H9 (cell line): ENCODE measurements around the gene AGAP5. TPM values are rescaled to one million over a fixed set of nuclear protein-coding genes. Genes with fewer than 3 reads are reported as not detected.
"Not testable (repeated sequence)": the region's sequence is repeated elsewhere in the genome, so short reads cannot be mapped to it uniquely, and the experiment has no call there.

Source experiments
- DNase-seq: peaks from one replicate; pipeline ENCODE4 v3.0.0-alpha.2; 2017
- H2AFZ ChIP-seq: one replicate; pipeline ENCODE4 v1.6.1; 2013; ENCODE audit warnings: mild to moderate bottlenecking, low read length, control low read depth, moderate library complexity
- H2AK5ac ChIP-seq: 2 replicates; pipeline ENCODE4 v1.6.1; 2013; ENCODE audit warnings: low read length, control low read depth, mixed read lengths; ENCODE audit not compliant: insufficient read length
- H2BK120ac ChIP-seq: one replicate; pipeline ENCODE4 v1.6.1; 2013; ENCODE audit warnings: low read depth, mild to moderate bottlenecking, low read length, control low read depth, inconsistent platforms; ENCODE audit not compliant: poor library complexity, severe bottlenecking
- H2BK12ac ChIP-seq: 2 replicates; pipeline ENCODE4 v1.6.1; 2013; ENCODE audit warnings: low read length, control low read depth, mixed read lengths, low read depth; ENCODE audit not compliant: insufficient read length
- H2BK15ac ChIP-seq: 2 replicates; pipeline ENCODE4 v1.6.1; 2013; ENCODE audit warnings: low read depth, low read length, control low read depth
- H2BK20ac ChIP-seq: one replicate; pipeline ENCODE4 v1.6.1; 2013; ENCODE audit warnings: low read depth, mild to moderate bottlenecking, low read length, control low read depth, inconsistent platforms; ENCODE audit not compliant: poor library complexity, severe bottlenecking
- H2BK5ac ChIP-seq: 2 replicates; pipeline ENCODE4 v1.6.1; 2013; ENCODE audit warnings: low read length, control low read depth, mixed read lengths; ENCODE audit not compliant: insufficient read length
- H3K14ac ChIP-seq: 2 replicates; pipeline ENCODE4 v1.6.1; 2013; ENCODE audit warnings: low read length, control low read depth; ENCODE audit not compliant: insufficient read depth
- H3K18ac ChIP-seq: 2 replicates; pipeline ENCODE4 v1.6.1; 2013; ENCODE audit warnings: low read depth, mild to moderate bottlenecking, mixed read lengths, low read length, control low read depth; ENCODE audit not compliant: insufficient read length
- H3K23ac ChIP-seq: 2 replicates; pipeline ENCODE4 v1.6.1; 2013; ENCODE audit warnings: low read length, control low read depth, mixed read lengths, low read depth; ENCODE audit not compliant: insufficient read length
- H3K23me2 ChIP-seq: 2 replicates; pipeline ENCODE4 v1.6.1; 2013; ENCODE audit warnings: low read depth, mild to moderate bottlenecking, mixed read lengths, low read length, control low read depth; ENCODE audit not compliant: insufficient read length, poor library complexity, severe bottlenecking
- H3K27ac ChIP-seq: 2 replicates; pipeline ENCODE4 v1.5.1; 2013; ENCODE audit warnings: low read length, control low read depth, mixed read lengths, low read depth; ENCODE audit not compliant: insufficient read length
- H3K27me3 ChIP-seq: 2 replicates; pipeline ENCODE4 v1.6.1; 2013; ENCODE audit warnings: low read length, control low read depth, inconsistent platforms; ENCODE audit not compliant: insufficient read depth
- H3K4ac ChIP-seq: 2 replicates; pipeline ENCODE4 v1.6.1; 2013; ENCODE audit warnings: low read depth, mild to moderate bottlenecking, control low read depth, inconsistent platforms, low read length, moderate library complexity
- H3K4me1 ChIP-seq: 2 replicates; pipeline ENCODE4 v1.6.1; 2013; ENCODE audit warnings: low read length, control low read depth, inconsistent platforms; ENCODE audit not compliant: insufficient read depth
- H3K4me2 ChIP-seq: 2 replicates; pipeline ENCODE4 v1.6.1; 2013; ENCODE audit warnings: low read length, control low read depth, mixed read lengths; ENCODE audit not compliant: insufficient read length, insufficient read depth
- H3K56ac ChIP-seq: 2 replicates; pipeline ENCODE4 v1.6.1; 2013; ENCODE audit warnings: low read depth, mild to moderate bottlenecking, mixed read lengths, low read length, control low read depth; ENCODE audit not compliant: insufficient read length
- H3K79me1 ChIP-seq: 2 replicates; pipeline ENCODE4 v1.6.1; 2013; ENCODE audit warnings: low read depth, mild to moderate bottlenecking, moderate library complexity, low read length, control low read depth, inconsistent platforms; ENCODE audit not compliant: insufficient read depth, poor library complexity, severe bottlenecking
- H3K79me2 ChIP-seq: 2 replicates; pipeline ENCODE4 v1.6.1; 2013; ENCODE audit warnings: low read length, control low read depth, inconsistent platforms; ENCODE audit not compliant: insufficient read depth
- H3K9ac ChIP-seq: 2 replicates; pipeline ENCODE4 v1.6.1; 2013; ENCODE audit warnings: low read length, control low read depth, mixed read lengths; ENCODE audit not compliant: insufficient read length; ENCODE audit errors: extremely low read depth
- H3K9me3 ChIP-seq: one replicate; pipeline ENCODE4 v1.6.1; 2013; ENCODE audit warnings: low read depth, low read length, inconsistent platforms; ENCODE audit not compliant: control insufficient read depth
- H3T11ph ChIP-seq: one replicate; pipeline ENCODE4 v1.6.1; 2013; ENCODE audit warnings: mild to moderate bottlenecking, low read length, control low read depth, inconsistent platforms
- H4K20me1 ChIP-seq: one replicate; pipeline ENCODE4 v1.6.1; 2013; ENCODE audit not compliant: control insufficient read depth, insufficient read length, insufficient read depth
- H4K5ac ChIP-seq: 2 replicates; pipeline ENCODE4 v1.6.1; 2013; ENCODE audit warnings: low read depth, mild to moderate bottlenecking, mixed read lengths, low read length, control low read depth; ENCODE audit not compliant: insufficient read length
- H4K8ac ChIP-seq: replicated peaks from 2 replicates; pipeline ENCODE4 v1.6.1; 2013; ENCODE audit warnings: low read length, control low read depth, mixed read lengths, low read depth; ENCODE audit not compliant: insufficient read length
- H4K91ac ChIP-seq: 2 replicates; pipeline ENCODE4 v1.6.1; 2013; ENCODE audit warnings: low read depth, mild to moderate bottlenecking, moderate library complexity, mixed read lengths, low read length, control low read depth; ENCODE audit not compliant: insufficient read length
- H3K27ac Mint-ChIP-seq, 3 experiments: 2 replicates in 2 of 3; 3 replicates in 1 of 3; pipeline ENCODE4 v1.8.0; 2020 to 2021; ENCODE audit warnings: mixed read lengths in 3 of 3, mild to moderate bottlenecking in 1 of 3, moderate library complexity in 1 of 3
- H3K27me3 Mint-ChIP-seq: 2 replicates; pipeline ENCODE4 v1.8.0; 2021; ENCODE audit warnings: low read depth, mild to moderate bottlenecking, moderate library complexity, mixed read lengths
- H3K36me3 Mint-ChIP-seq, 3 experiments: 2 replicates in 2 of 3; 3 replicates in 1 of 3; pipeline ENCODE4 v1.8.0; 2020 to 2021; ENCODE audit warnings: low read depth in 3 of 3, mixed read lengths in 3 of 3; ENCODE audit not compliant: insufficient read depth in 1 of 3
- H3K4me1 Mint-ChIP-seq, 2 experiments: 2 replicates each; pipeline ENCODE4 v1.8.0; 2020; ENCODE audit warnings: mixed read lengths in 2 of 2
- H3K4me3 Mint-ChIP-seq, 2 experiments: 2 replicates in 1 of 2; 3 replicates in 1 of 2; pipeline ENCODE4 v1.8.0; 2020 to 2021; ENCODE audit warnings: mild to moderate bottlenecking in 2 of 2, mixed read lengths in 2 of 2, moderate library complexity in 1 of 2
- H3K9me3 Mint-ChIP-seq, 2 experiments: 2 replicates in 1 of 2; 3 replicates in 1 of 2; pipeline ENCODE4 v1.8.0; 2020; ENCODE audit warnings: mild to moderate bottlenecking in 2 of 2, mixed read lengths in 2 of 2, moderate library complexity in 1 of 2
- WGBS: extraction: QIAGEN DNeasy Blood & Tissue Kit; methylation state at CpG from one replicate; pipeline ENCODE4 v1.1.7; 2013; ENCODE audit warnings: missing lambda C conversion rate, low lambda C conversion rate, mixed read lengths; ENCODE audit not compliant: insufficient read length; ENCODE audit errors: extremely low coverage; 5-methylcytosine and 5-hydroxymethylcytosine counted together
- total RNA-seq: library from RNA; stranded (reverse); gene quantifications from 2 replicates; pipeline ENCODE4 v1.2.1, GENCODE V29; 2021

AGAP5 gene
- total RNA-seq, 1 experiment from 2014 or later = 5.2 TPM

DNA sequence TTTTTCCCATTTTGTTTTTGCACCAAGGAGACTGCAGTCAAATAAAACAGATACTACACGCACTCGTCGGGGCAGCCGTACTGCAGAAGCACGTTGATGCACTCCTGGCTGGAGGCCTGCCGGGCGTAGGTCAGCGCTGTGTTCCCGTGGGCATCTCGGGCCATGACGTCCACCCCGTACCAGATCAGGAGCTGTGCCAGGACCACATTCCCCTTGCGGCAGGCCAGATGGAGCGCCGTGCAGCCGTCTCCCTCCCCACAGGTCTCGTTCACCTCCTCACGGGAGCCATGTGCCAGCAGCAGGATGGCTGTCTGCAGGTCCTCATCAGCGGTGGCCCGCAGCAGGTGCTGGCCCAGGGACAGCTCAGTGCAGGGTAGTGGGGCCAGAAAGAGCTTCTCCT lies 23.4 kb downstream of the AGAP5 start:
- H2BK5ac ChIP-seq, H3K4me3 Mint-ChIP-seq, H2BK12ac ChIP-seq, H3K27ac Mint-ChIP-seq, H3K9me3 Mint-ChIP-seq, H3K4me1 ChIP-seq, H3K23me2 ChIP-seq, H3K27me3 ChIP-seq, H4K5ac ChIP-seq, H2BK15ac ChIP-seq, H3K27me3 Mint-ChIP-seq, H3K9ac ChIP-seq, H3T11ph ChIP-seq, H3K4ac ChIP-seq, H3K56ac ChIP-seq, H3K4me2 ChIP-seq, H3K79me1 ChIP-seq, H3K27ac ChIP-seq, H3K18ac ChIP-seq, H4K20me1 ChIP-seq, H4K8ac ChIP-seq, H2BK20ac ChIP-seq, H4K91ac ChIP-seq, H2AK5ac ChIP-seq, H3K36me3 Mint-ChIP-seq, H2AFZ ChIP-seq, H3K23ac ChIP-seq, DNase-seq, H3K79me2 ChIP-seq, H3K9me3 ChIP-seq, H2BK120ac ChIP-seq, H3K4me1 Mint-ChIP-seq, H3K14ac ChIP-seq: not testable (repeated sequence)
- WGBS = no CpG with 5 or more reads among the region's 20 CpGs

DNA sequence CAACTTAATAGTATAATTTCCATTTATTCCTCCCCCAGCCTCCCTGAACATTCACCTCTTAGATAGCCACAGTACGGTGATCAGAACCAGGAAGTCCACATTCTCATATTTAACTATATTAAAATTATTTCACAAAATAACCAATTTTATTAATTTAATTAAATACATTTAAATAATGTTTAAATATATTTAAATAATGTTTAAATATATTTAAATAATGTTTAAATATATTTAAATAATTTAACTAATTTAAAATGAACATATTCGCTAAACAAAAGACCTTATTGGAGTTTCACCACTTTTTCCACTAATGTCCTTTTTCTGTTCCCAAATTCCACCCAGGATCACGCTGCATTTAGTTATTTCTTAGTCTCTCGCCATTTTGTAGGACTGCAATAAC lies 29.5 kb downstream of the AGAP5 start:
- not testable (repeated sequence) for H2BK5ac ChIP-seq, H3K4ac ChIP-seq, H3K9me3 Mint-ChIP-seq

More for the DNA sequence above, 29.5 kb downstream of the AGAP5 start:
- H3K79me1 ChIP-seq, DNase-seq, H4K91ac ChIP-seq, H2AK5ac ChIP-seq, H3K27me3 ChIP-seq, H3K4me3 Mint-ChIP-seq, H3K36me3 Mint-ChIP-seq, H4K20me1 ChIP-seq, H3K4me2 ChIP-seq, H3K79me2 ChIP-seq, H3K9ac ChIP-seq, H3K27ac ChIP-seq, H3K27ac Mint-ChIP-seq, H2BK12ac ChIP-seq, H3K4me1 Mint-ChIP-seq, H3K18ac ChIP-seq, H3T11ph ChIP-seq, H2AFZ ChIP-seq, H3K27me3 Mint-ChIP-seq, H2BK120ac ChIP-seq, H4K8ac ChIP-seq, H2BK20ac ChIP-seq, H2BK15ac ChIP-seq, H3K23ac ChIP-seq, H4K5ac ChIP-seq, H3K9me3 ChIP-seq, H3K23me2 ChIP-seq, H3K56ac ChIP-seq, H3K4me1 ChIP-seq, H3K14ac ChIP-seq: not testable (repeated sequence)
- WGBS = no CpG with 5 or more reads among the region's 4 CpGs
